Fibroblast of skin of back (primary cell): ENCODE measurements around the gene INTS1.

Experiments used
- DNase-seq: peaks from one replicate; pipeline ENCODE4 v3.0.0-alpha.2; 2013

INTS1 gene

DNA sequence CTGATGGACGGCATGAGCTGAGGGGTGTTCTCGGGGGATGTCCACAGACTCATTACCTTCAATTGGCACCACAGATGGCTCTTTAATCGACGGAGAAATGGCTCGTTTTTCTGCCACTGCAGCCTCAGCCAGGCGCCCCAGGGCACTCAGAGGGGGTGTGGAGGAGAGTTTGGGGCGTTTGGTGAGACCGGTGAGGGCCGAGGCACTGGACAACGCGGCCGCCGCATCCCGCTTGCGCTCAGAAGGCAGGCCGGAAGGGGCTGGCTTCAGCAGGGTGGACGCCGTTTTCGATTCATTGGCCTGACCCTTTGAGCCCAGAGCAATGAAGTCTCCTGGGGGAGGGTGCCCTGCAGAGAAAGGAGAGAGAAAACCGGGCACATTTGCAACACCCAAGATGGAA lies 1.3 kb downstream of the INTS1 start:
- no peak for DNase-seq

DNA sequence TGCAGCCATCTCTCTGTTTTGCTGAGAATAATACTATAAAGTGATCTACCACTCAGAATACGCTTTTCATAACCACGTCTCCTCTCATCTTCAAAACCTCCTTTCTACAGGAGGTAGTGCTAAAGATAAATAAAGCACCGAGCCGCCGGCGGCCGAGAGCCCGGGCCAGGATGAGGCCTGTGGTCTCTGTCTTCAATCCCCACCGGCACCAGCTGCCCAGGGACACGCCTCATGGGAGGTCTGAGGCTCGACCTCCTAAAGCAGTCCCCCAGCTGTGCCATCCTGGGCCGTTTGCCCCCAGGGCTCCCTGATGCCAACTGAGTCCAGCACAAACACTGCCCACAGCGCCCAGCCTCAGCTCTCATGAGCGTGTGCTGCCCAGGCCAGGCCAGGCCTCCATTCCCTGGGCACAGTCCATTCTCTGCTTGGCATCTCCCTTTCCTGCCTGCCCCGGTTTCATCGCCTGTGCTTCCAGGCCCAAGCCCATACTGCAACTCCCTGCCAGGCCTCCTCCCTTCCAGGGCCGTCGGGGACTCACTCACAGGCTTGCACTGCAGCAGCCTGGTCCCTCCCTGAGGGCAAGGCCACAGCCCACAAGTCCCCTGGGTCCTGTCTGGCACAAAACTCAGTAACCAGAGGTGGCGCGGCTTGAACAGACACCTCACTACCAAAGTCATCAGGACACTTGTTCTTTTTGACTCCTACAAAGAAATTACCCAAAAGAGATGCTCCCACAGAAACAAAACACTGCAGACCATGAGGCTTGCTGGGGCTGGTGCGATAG lies 2.5 kb downstream of the INTS1 start:
- DNase-seq, result no peak

DNA sequence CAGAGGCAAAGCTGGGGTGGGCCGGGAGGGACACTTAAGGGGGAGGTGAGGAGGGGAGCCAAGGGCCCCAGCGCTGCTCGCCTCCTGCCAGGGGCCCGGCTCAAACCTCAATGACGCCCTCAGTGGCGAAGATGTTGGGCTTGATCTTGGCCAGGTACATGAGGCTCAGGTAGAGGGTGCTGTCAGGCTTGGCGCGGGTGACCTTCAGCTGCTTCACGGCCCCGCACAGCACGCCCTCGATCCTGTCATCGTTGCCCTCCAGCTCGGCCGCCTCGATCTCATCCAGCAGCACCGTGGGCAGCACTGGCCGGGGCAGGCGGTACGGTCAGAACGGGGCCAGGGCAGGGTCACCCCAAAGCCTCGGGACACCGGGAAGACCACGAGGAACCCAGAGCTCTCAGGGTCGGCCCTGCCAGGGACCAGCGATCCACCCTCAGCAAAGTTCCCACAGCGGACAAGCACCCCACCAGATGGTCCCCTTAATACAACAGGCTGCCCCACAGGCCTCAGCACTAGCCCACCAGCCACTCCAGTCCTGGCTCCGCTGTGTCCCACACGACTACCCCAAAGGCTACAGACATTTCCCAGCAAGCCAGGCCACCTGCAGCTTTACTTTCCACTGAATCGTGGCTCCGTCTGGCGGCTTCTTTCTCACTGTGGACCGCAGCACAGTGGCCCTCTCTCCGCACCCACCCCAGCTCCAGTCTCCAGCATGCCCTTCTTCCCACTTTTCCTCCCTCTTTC lies 4.0 kb downstream of the INTS1 start:
- no peak for DNase-seq

DNA sequence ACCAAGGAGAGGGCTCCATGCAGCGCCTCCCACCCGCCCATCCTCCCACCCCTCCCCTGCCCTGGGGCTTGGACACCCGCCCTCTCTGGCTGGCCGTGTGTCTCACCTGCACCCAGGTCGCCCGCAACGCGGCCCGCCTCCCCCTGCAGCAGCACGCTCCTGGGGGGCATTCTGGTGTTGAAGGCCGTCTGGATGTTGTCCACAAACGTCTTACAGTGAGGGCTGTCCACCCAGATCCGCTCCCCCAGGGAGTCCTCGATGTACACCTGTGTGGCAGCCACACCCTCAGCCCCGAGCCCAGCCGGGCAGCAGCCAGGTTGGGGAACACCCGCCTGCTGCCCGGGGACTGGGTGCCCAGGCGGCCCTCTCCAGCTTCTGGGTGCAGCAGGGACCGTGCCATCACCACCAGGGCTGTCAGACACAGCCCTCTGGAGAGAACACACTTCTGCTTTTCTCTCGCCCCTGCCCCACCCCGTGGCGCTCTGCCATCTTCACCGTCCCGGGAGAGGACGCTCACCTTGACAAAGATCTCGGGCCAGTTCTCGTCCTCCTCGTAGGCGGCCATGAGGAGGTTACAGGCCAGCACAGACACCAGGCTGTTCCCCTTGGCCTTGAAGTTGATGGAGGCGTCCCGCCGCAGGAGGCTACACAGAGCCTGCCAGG lies 4.7 kb downstream of the INTS1 start:
- no peak for DNase-seq

DNA sequence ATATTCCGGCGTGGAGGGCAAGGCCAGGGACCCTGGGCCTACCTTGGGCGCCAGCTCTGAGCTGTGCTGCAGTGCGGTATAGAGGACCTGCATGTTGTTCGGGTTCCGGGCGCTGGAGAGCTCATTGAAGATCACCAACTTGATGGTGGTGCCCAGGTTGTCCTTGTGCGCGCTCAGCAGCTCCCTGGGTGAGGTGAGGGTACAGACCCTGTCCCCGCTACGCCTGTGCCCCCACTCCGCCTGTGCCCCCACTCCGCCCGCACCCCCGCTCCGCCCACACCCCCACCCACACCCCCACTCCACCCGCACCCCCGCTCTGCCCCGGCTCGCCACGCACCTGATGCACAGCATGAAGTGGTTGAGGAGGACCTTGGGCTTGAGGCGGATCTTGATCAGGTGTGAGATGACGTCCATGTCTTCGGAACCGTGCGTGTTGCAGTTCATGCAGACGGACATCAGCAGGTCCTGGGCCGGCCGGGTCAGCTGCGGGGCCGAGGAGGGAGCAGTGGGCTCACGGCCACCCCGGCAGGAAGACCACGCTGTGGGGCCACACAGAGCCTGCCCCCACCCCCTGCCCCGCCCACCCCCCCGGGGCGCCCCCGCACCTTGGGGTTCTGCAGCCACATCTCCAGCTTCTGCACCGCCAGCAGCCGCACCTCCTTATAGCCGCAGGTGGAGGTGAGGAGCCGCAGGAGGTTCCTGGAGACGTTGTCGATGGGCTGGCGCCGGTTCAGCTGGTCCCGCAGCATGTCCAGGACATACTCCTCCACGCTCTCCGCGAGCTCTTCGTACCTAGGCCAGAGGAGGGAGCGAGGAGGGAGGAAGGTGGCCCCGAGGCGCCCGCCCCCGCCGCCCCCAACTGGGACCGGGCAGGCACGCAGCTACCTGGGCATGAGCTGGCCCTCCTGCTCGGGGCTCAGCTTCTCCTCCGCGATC lies 5.6 kb downstream of the INTS1 start:
- no peak for DNase-seq

DNA sequence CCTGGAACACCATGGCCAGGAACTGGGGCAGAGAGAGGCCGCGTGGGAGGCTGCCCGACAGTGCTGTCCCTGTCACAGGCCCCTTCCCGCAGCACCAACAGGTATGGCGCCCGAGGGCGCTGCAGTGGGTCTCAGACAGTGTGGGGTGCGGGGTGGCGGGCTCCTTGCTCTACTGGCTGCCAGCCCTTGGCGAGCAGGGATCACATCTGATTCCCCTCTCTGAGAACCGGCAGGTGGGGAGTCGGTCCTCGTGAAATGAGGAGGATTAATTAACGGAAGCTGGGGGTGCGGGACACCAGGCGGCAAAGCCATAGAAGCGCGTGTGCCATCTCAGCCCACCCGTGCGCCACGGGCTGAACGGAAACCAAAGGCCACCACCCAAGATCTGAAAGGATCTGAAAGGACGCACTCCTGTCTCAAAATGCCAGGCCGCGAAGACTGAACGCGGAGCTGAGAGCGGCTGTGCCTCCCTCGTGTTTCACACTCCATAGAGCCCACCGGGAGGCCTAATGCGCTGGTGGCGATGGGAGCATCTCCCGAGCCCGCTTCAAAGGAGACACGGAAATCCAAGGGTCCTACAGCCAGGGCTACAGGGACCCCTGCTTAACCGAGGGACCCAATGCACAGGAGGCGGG lies 6.8 kb downstream of the INTS1 start:
- DNase-seq, result no peak

DNA sequence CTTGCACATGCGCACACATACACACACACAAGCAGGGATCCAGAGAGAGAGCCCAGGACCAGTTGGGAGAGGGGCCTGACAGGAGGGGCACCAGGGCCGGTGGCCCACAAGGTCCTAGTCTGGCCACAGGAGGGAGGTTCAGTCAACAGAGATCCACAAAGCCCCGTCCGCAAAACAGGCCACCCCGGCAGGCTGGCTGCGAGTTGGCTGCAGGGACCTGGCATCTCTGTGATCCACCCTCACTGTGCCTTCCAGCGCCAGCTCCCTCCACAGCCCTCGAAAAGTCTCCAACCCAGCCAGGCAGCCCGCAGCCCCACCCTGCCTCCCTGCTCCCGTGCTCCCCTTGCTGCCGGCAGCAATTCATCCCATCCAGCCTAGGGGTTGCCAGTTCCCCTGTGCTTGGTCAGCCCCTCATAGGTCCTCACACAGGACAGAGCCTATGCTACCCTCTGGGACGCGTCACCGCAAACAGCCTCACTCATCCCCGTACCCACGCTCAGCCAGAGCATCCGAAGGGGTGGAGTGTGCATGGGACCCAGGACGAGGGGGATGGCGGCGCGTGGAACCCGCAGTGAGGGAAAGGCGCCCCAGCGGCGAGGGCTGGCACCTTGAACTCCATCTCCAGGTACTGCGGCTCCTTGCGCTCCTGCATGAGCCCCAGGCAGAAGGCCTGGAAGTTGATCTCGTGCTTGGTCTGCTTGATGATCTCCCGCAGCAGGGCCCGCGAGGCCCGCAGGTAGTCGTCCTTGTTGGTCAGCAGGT lies 7.5 kb downstream of the INTS1 start:
- DNase-seq, result no peak

DNA sequence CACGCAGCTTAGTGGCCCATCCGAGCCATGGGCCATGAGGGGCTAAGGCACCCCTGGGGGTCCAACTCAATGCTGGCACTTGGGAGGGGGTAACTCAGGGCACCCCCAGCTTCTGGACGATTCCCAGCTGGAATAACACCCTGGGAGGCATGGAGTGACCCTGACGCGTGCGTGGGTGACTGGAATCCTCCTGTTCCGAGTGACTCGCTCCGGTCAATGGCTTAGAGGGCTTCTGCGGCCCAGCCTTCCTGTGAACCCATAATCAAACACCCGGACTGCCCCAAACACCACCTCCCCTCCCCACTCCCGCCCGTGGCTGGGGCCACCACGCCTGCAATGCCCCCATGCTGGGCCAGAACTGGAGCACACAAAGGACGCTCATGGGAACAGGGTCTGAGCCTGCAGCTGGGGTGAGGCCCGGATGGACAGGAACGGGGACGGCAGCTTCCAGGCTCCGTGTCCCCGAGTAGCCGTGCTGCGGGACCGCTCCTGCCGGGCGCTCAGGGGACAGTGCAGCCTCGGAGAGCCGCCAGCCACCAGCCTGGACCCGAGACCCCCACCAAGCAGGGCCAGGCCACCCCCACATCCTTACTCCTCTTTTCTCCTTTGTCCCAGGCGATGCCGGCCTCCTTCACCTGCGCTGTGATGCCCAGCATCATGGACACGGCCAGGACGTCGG lies 8.5 kb downstream of the INTS1 start:
- DNase-seq, result no peak

DNA sequence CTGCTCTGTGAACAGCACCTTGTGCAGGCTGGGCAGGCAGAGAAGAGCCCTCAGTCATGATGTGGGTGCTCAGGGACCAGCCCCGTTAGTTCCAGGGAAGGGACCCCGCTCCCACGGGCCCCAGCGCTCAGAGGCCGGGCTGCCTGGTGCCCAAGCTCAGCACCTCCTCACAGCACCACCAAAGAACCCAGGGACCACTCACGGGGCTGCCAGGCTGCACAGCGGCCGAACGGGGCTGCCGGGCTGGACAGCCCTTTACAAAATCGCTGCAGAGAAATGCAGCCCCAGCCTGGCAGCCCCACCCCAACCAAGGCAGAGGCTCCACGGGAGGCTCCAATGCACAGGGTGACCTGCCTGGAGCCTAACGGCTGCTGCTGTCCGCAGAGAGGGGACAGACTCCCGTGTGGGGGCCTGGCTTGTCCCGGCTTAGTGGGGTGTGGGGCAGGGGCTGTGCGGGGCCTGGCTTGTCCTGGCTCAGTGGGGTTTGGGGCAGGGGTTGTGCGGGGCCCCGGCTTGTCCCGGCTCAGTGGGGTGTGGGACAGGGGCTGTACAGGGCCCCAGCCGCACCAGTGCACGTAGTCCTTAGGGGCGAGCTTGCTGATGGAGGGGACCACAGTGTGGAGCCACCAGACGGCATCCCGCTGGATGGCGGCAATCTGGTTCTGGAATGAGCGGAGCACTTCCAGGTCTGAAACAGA lies 9.2 kb downstream of the INTS1 start:
- DNase-seq, result no peak

DNA sequence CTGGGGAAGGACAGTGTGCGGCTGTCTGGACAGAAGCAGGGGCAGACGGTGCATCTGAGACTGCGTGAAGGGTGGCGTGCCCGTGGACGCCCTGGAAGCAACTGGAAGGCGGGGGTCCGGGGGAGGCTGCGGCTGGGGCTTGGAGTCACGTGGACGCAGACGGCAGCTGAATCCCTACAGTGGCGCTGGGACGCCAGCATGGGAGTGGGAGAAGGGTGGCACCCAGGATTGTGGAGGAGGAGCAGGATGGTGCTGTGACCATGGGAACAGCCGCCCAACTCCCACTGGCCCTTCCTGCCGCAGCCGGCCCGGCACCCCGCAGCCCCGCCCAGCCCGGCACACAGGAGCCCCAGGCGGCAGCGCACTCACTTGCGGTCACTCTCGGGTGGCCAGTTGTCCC lies 9.7 kb downstream of the INTS1 start:
- DNase-seq, result no peak

DNA sequence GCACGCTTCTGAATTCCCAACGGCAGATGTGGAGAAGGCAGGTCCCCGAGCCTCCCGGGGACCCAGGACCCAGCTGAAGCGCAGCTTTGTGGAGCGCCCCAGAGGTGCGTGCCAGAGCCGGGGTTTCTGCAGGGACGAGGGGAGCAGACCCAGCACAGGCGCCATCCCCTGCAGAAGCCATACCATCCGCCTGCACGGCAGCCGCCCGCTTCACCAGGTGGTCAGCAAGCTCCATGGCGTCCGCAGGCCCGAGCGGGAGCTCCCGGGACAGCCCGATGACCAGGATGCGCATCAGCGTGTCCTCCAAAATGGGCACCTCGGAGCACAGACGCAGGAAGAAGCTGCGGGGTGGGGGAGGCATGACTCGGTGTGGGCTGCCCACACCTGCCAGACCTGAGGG lies 10.6 kb downstream of the INTS1 start:
- DNase-seq, result no peak

DNA sequence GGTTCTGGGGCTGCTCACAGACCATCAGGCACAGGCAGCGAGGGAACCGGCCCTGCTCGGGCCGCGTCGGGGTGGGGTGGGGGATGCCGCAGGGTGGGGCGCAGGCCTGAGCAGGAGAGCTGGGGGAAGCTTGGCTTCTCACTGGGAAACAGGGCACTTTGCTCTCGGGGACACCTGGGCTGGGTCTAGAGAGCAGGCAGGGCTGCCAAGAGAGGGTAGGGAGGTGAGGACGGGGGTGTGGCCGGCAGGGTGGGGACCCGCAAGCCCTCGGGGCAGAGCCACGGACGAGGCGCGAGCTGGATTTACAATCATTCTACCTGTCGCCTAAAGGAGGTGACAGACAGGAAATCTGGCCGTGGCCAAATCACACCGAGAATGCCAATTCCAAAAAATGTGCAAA lies 11.1 kb downstream of the INTS1 start:
- DNase-seq, result no peak

DNA sequence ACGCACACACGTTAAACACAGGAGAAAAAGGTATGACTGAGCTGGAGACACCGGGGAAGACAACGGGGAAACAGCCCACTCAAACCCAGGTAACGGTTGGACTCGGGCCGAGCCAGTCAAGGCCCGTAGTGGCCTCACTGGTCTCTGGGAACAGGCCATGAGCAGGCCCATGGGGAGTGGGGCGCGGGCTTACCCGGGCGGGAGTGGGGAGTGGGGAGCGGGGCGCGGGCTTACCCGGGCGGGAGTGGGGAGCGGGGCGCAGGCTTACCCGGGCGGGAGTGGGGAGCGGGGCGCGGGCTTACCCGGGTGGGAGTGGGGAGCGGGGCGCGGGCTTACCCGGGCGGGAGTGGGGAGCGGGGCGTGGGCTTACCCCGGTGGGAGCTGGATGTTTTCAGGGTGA lies 11.5 kb downstream of the INTS1 start:
- no peak for DNase-seq

DNA sequence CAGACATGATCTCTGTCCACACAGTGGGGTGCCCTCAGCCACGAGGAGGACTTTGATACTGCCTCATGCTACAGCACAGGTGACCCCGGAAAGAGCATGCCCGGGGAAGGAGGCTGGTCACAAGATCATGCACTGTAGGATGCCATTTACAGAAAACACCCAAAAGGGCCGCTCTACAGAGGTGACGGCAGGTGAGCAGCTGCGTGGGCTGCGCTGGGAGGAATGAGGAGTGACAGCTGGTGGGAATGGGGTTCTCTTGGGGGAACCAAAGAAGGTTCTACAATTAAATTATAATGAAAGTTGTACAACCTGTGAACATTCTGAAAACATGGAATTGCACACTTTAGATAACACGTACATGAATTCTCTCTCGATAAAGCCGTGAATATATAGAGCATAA lies 12.0 kb downstream of the INTS1 start:
- DNase-seq, result no peak

DNA sequence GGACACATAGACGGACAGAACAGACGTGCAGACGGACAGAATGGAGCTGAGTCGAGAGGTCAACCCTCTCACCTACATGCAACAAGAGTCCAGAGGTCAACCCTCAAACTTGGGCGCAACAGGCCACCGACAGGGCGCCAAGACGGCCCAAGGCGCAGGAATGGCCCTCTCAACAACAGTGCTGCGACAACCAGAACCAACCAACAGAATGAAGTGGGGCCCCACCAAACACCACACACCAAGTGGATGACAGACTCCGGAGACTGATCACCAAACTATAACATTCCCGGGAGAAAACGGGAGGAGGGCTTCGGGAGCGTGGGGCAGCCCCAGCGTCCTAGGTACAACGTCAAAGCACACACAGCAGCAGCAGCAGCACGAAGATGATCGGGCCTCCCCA lies 13.4 kb downstream of the INTS1 start:
- no peak for DNase-seq

DNA sequence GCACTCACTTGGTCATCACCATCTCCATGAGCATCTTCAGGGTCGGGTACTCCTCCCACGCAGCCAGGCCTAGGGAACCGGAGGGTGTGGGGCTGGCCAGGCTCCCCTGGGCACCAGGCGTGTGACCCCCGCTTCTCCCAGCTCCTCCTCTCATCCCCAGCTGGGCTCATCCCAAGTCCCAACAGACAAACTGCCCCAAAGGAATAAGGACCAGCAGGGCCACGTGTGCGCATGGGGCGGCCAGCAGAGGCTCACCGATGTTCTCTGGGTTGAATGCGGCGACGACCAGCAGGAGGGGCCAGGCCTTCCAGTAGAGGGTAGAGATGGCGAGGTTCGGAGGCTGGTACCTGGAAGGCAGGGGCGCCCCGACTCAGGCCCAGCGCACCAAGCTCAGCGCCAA lies 14.9 kb downstream of the INTS1 start:
- DNase-seq, result no peak

DNA sequence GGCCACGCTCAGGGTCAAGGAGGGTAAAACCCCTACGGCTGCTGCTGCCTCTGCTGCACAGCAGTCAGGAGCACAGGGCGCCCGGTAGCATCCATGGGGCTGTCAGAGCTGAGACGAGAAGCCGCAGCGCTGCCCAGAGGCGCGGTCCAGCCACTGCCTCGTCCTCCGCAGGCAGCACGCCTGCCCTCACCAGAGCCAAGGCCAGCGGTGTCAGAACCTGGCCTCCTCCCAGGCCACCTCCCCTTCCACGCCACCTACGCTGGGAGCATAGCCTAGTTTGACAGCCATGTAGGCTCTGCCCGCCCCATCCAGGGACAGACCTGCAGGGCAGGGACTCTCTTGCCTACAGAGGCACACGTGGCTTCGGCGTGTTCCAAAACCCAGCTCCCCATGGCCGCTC lies 16.2 kb downstream of the INTS1 start:
- no peak for DNase-seq

DNA sequence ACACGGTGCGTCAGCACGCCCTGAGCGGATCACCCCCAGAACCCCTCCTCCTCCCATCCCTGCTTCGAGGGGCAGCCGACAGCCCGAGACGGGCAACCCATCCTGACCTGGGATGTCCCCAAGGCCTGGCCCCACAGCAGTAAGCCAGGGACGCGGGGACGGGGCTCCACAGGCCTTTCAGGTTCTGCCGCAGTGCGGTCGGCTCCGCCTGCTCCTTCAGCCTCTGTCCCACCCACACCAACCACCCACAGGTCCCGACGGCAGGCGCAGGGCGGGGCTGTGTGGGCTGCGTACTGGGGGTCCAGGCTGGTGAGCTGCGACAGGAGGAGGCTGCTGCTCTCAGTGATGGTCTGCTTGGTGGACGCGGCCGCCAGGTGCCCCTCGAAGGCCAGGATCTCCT lies 16.7 kb downstream of the INTS1 start:
- DNase-seq, result no peak

DNA sequence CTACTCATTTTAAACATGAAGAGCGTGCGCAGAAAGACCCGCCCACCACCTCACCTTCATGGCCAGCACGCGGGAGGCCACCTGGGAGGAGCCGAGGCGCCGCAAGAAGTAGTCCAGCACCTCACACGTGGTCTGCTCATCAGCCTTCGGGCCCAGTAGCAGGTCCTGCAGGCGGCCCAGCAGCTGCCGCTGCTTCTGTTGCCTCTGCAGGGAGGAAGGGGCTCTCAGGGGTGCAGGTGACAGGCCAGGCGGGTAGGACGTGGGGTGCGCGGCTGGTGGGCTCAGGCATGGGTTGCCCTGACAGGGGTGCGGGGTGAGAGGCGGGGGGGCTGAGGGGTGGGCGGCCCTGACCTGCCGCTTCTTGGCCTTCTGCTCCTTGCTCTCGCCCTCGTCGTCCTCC lies 17.6 kb downstream of the INTS1 start:
- DNase-seq, result no peak

DNA sequence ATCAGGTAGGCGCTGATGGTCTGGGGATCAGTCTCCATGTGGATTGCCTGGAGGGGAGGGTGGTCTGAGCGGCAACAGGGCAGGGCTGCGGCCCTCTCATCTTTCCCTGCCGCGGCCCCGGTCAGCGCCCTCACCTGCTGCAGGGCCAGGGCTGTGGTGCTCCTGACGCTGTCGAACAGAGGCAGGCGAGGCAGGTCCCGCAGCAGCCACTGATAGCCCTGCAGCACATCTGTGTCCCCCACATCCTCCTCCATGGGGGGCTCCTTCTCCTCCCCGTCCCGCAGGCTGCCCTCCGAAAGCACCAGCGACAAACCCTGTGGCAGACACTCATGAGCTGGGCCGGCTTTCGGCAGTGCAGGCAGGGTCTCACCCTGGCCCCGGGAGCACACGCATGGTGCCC lies 19.0 kb downstream of the INTS1 start:
- DNase-seq, result no peak
